Measurements from ENCODE around the gene MEGF6.

MEGF6 gene

DNA sequence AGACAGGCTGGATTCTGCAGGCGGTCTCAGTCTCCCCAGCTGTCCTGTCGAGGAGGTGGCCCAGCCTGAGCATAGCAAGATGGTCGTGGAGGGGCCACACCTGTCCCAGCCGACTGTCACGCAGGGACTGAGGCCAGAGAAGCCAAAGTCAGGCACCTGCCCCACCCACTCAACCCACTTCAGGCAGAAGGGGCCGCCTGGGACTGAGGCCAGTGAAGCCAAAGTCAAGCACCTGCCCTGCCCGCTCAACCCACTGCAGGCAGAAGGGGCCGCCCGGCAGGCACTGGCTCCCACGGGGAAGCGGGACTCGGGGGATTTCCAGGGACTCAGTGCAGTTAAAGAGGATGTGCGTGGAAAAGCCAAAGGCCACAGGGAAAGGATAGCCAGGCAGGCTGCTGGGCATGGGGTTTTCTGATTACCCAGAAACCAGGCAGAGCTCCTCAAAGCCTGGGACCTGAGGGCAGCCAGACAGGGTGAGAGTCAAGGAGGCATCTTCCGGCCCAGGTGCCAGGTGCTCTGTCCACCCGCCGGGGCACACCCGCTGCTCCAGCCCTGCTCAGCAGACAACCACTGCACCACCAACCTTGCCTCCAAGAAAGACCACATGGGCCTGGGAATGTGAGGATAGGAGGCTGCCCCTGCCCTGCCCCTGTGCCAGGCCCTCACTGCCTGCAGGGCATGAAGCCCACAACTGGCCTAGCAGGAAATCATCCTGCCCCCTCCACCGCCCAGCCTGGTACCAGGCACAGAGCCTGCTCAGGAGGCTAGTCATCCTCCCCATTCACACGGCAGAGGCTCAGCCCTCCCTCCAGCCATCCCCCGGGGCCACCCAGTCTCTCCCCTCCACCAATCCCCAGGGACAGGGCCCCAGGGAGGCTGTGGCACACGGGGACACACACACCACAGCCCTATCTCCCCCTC is 41.0 kb downstream of the MEGF6 start:
- no peak for DNase-seq

GRCh38 chr1:3569436-3569835 is 41.9 kb downstream of the MEGF6 start:
- no peak for DNase-seq

GRCh38 chr1:3568815-3569435 is 42.4 kb downstream of the MEGF6 start:
- DNase-seq: no peak

DNA sequence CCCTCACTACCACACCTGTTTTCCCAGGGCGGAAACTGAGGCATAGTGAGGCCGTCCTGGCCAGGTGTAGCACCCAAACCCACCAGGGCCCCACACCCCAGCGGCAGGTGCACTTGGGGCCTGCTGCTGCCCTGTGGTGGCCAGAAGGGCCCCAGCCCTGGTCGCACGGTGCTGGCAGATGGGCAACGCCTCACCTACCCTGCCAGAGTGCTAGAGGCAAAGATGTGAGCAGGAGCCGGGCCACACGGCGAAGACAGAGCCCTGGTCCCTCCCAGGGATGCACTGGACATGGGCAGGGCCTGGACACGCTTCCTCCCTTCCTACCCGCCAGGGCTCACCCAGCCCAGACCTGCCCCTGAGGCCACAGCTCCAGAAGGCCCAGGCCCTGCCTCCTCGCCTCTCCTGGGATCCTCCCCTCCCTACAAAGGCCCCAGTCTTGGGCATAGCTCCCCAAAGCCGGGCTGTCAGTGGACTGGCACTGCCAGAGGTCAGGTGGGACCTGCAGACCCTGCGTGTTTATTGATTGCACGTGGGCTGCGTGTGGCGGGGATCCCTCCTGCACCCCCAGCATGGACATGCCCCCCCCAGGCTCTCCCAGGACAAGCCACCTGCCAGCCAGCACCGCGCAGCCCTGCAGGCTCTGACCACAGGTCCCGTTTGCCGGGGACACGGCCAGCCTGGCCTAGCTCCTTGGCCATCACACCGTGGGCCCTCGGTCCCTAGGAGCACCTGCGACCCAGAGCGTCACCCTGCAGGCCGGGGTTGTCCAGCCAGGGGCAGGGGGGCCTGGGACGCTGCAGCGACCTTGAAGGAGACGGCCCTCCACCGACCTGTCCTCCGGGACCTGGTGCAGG is 44.1 kb downstream of the MEGF6 start:
- DNase-seq: no peak

GRCh38 chr1:3566003-3566885 is 45.1 kb downstream of the MEGF6 start:
- DNase-seq: no peak

DNA sequence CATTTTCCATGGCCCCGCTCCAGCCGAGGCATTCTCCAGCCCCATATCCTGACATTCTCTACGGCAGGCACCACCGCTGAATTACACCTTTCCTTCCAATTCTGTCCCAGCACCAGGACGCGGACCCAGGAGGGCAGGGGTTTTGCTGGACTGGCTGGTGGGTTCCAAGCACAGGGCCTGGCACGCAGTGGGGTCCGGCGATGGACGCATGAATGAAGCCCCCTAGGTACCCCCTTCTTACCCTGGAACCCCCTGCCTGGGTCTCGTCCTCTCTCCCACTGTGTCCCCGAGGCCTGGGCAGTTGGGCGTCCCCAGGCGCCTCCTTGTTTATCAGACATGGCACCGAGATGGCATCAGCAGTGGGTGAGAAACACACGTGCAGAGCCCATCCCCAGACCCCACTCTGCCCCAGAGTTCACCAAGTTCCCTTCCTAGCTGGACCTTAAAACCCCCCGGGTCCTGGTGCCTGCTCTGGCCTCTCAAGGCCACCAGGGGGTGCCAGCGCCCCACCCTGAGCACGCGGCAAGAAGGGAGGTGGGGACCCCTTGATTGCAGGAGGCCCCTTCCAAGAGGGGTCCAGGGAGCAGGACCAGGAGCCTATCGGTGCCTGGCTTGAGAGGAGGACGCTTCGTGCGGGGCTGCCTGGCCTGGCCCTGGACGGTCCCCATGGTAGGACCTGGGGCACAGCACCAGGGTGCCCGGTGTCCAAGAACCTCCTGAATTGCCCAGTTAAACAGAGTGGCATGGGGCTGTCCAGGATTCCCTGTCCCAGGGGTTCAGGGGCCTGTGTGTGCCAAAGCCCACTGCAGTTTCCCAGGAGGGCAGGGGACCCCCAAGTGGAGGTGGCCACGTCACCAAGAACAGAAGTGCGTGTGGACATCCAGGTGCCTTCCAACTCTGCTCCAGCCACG is 46.1 kb downstream of the MEGF6 start:
- DNase-seq: no peak

- no peak for DNase-seq
Measured at GRCh38 chr1:3563610-3564009, 47.7 kb downstream of the MEGF6 start.

DNA sequence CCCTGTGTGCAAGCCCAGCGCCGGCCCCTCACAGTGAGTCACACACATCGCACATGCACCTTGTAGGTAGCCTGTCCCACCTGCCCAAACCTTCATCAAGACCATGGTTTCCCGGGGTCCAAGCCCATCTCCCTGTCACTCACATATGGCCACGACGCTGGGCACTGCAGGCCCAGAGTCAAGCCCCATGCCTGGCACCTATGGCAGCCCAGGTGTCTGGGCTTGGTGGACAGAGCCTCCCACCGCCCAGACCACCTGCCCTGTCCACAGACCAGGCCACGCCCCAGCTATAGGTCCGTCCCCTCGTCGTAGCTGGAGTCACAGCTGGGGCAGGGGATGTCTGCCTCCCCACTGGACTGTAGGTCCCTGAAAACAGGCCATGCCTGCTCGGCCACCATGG is 48.2 kb downstream of the MEGF6 start:
- no peak for DNase-seq

DNA sequence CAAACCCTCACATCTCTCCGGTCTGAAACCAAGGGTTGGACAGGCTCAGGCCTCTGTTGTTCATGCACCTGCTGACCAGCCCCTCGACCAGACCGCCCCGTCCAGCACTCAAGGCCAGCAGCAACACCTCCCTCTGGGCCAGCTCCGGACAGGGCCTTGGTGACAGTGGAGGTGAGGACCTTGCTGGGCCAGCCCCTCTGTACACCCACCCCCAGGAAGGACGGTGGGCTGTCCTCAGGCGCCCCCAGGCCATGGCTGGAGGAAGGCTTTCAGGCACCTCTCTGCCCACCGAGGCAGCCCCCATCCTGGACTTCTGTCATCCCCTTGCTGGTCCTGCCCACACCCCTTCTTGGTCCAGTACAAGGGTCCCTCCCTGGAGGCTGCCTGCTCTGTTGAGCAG is 48.6 kb downstream of the MEGF6 start:
- DNase-seq: no peak

DNA sequence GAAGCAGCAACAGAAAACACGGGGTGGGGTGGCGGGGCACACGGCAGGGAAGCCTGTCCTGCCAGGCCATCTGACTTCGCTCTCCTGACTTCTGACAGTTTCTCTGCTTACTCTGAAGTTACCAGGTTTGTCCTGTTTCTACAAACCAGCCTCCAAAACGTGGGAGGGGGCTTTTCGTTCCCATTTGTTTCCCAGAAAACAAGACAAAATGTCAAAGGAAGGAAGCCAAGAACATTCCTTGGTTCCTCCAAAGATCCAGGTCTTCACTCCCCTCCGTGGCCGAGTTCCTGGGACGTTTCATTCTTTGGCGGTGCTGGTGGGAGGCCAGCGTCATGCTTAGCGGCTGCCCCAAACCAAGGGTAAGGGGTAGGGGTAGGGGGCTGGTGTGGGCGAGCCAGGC is 49.6 kb downstream of the MEGF6 start:
- DNase-seq: no peak

DNA sequence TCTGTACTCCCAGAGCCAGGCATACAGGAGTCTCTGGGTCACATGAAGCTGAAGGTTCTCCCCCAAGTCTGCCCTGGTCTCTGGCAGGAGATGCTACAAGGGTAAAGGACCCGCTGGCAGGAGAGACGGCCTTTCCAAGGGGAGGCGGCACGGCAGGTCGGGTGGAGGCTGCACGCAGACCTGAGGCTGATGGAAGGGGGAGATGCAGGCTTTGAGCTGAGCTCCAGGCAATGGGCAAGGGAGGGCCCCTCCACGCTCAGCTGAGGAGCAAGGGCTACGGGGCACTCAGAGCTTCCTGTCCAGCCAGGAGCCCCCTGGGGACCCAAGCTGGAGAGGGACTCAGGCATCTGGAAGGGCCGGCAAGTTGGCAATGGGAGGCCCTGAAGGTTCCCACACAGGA is 50.3 kb downstream of the MEGF6 start:
- no peak for DNase-seq

- DNase-seq: no peak
Measured at GRCh38 chr1:3560251-3560871, 50.9 kb downstream of the MEGF6 start.

GRCh38 chr1:3558036-3558726 is 53.1 kb downstream of the MEGF6 start:
- no peak for DNase-seq

DNA sequence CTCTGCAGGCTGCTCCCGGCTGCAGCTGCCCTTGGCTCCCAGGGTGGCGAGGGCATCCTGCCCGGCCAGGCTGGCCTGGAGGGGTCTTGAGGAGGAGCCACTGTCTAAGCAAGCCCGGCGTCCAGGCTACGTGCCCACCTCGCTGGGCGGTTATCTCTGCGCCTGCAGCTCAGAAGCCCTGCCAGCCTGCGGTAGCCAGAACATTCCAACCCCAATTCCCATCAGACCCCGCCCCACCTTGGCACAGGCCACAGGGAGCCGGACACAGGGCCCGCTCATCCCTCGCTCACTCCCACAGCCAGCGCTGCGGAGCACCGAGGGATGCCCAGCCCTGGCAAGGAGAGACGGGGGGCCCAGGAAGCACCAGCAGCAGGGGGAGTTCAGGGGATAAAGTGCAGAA is 53.9 kb downstream of the MEGF6 start:
- no peak for DNase-seq

DNA sequence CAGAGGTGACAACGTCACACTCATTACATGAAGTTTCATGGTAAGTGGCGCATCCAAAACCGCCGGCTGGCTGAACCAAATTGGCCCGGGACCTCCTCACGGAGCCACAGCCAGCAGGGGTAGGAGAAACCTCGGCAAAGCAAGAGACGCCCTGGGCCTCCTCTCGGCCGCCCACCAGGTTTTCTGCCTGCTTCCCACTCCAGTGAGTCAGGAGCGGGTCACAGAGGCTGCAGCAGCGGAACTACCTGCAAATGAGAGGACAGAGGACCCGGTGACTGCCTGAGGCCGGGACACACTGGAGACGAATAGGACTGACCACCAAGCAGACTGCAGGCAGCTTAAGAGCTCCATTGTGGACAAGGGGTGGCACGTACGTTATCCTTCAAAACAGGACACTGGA is 55.0 kb downstream of the MEGF6 start:
- DNase-seq: no peak

DNA sequence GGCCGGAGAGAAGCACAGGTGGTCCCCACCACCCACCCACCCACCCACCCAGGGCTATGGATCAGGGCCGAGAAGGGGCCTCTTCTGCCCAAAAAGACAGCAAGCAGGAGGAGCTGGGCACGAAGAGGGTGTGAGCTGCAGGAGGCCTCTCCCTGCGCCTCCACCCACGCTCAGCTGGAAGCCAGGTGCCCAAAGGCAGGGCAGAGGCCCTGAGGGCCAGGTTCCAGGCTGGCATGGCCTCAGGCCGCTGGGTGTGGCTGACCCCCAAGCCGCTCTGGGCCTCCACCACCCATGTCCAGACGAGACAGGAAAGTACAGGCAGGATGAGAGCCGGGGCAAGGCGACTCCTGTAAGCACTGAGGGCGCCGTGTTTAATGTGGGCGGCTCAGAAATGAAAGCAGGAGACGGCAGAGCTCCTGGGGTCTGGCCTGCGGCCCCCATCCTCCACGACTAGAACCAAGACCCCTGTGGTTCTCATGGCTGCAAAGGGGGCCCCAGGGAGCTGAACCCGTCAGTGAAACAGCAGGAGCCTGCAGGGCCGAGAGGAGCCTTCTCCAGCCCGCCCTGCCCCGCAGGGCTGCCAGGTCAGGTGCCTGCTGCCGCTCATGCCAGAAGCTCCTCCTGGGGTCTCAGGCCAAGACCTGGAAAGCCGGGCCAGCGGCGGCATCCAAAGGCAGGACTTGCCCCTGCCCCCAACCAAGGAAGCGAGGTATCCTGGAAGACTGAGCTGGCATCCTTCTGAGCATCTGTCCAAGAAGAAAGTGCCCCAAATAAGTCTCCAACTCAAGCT is 56.0 kb downstream of the MEGF6 start:
- no peak for DNase-seq

GRCh38 chr1:3553940-3554223 is 57.4 kb downstream of the MEGF6 start:
- no peak for DNase-seq

GRCh38 chr1:3553166-3553939 is 58.0 kb downstream of the MEGF6 start:
- DNase-seq: no peak

DNA sequence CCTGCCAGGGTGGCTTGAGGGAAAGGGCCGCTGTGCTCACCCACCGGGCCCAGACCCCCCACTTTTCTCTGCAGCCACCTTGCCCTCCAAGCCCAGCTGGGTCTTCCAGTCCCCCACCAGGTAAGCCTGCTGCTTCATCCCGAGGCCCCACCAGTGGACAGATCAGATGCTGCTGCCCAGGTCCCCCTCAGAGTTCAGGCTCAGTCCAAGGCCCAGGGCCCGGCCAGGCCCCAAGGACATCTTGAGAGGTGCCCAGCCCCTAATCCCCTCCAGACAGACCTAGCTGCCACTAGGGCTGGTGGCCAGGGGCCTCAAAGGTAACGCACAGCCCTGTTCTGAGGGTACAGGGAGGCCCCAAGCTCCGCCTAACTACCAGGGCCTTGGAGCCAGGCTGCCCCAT is 58.6 kb downstream of the MEGF6 start:
- no peak for DNase-seq

Measured in NCI-H446 treated with DMSO at 0.1 percent for 48 hours (cell line).